ENCODE data around the gene AGAP1.

DNA sequence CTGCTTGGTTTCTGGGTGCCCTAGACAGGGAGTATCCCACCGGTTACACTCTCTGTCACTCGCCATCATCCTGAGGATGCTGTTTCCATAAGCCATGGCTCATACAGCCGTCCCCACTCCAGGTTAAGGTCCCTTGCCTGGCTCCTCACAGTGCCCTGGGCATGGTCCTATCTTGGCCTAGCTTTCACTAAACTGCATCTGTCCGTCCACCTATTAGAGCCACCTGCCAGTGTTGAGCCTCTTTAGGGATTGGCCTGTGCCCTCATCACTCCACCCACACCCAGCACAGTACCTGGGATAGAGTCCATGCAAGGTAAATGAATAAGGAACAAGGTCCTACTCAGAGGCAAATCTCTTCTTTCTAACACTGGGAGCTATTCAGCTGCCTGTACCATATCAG lies 354.2 kb downstream of the AGAP1 start:
- TF ChIP-seq, protein P1, sequence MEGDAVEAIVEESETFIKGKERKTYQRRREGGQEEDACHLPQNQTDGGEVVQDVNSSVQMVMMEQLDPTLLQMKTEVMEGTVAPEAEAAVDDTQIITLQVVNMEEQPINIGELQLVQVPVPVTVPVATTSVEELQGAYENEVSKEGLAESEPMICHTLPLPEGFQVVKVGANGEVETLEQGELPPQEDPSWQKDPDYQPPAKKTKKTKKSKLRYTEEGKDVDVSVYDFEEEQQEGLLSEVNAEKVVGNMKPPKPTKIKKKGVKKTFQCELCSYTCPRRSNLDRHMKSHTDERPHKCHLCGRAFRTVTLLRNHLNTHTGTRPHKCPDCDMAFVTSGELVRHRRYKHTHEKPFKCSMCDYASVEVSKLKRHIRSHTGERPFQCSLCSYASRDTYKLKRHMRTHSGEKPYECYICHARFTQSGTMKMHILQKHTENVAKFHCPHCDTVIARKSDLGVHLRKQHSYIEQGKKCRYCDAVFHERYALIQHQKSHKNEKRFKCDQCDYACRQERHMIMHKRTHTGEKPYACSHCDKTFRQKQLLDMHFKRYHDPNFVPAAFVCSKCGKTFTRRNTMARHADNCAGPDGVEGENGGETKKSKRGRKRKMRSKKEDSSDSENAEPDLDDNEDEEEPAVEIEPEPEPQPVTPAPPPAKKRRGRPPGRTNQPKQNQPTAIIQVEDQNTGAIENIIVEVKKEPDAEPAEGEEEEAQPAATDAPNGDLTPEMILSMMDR (conservative IDR thresholded peaks at IDR 0.05; ENCODE audit: low read length): no peak
- no peak for TF ChIP-seq EZH2phosphoT487 (IDR thresholded peaks at IDR 0.05; ENCODE audit: borderline replicate concordance, low read depth, low read length)

All from OCI-LY7 (cell line).